Loucy (cell line): Measurements from ENCODE around the gene AGPAT2.

ENCODE experiments used
- CTCF ChIP-seq: fragments of 200-600 bp; sonication (generic); conservative IDR thresholded peaks from 2 replicates; pipeline ENCODE4 v1.5.1; 2014; ENCODE audit warnings: mild to moderate bottlenecking, antibody characterized with exemption, low read length
- EZH2phosphoT487 ChIP-seq: fragments of 200-600 bp; IDR thresholded peaks from 2 replicates; pipeline ENCODE4 v1.6.1; 2018; ENCODE audit warnings: antibody characterized with exemption, mild to moderate bottlenecking, moderate library complexity, borderline replicate concordance

GRCh38 chr9:136673088-136673974, 13.9 kb downstream of the AGPAT2 start:
- TF ChIP-seq CTCF = no peak
- TF ChIP-seq EZH2phosphoT487 = no peak
